NK-92 treated with Interleukin-12 subunit alpha and Interleukin-12 subunit beta, amount 100 ng/mL, for 24 hours (cell line): ENCODE measurements around the gene TIGD2.

ENCODE experiments used
- DNase-seq: peaks from one replicate; lab custom pipeline; 2025; lab: John Stamatoyannopoulos, UW

Gene TIGD2

DNA sequence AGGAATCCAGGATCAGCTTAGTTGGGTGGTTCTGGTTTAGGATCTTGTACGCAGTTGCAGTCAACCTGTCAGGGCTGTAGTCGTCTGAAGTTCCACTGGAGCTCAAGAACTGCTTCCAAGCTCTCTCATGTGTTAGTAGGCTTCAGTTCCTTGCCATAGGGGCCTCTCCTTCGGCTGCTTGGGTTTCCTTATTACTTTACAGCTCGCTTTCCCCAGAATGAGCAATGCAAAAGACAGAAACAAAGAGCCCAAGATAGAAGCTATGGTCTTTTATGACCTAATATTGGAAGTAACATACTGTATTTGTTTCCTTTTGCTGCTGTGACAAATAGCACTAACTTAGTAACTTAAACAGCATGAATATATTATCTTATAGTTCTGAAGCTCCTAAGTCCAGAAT is 51.7 kb downstream of the TIGD2 start:
- DNase-seq: no peak

- DNase-seq: no peak
Observed at GRCh38 chr4:89164400-89164799, 53.1 kb downstream of the TIGD2 start.
